GM12878 (cell line): ENCODE measurements around the gene GATA3. TPM values are rescaled to one million over a fixed set of nuclear protein-coding genes. Genes with fewer than 3 reads are reported as not detected.

Source experiments
- ATAC-seq: fragments of 200-7000 bp; cut with Tn5 transposase; 3 replicates; pipeline ENCODE4 v1.9.1; 2020; ENCODE audit warnings: mild to moderate bottlenecking, moderate library complexity
- BruUV-seq: library from RNA; stranded (reverse); fragments of 400-500 nt; replicated peaks from 2 replicates; lab custom pipeline; 2021; lab: Mats Ljungman, UMichigan
- CTCF ChIA-PET: fragments of 300-600 bp; sonication (Branson Sonifier 250); formaldehyde crosslinking; extraction: SDS; loops from one replicate; lab custom pipeline; 2021; ENCODE audit warnings: inconsistent platforms; lab: Yijun Ruan, JAX
- POLR2A ChIA-PET: fragments of 350-600 bp; formaldehyde crosslinking; extraction: SDS; loops from one replicate; lab custom pipeline; 2021; ENCODE audit warnings: inconsistent platforms; lab: Charles Lee
- RAD21 ChIA-PET: fragments of 300-600 bp; sonication (Branson Sonifier 250); formaldehyde crosslinking; loops from one replicate; lab custom pipeline; 2023; ENCODE audit warnings: antibody characterized with exemption; ENCODE audit not compliant: unreplicated experiment; lab: Charles Lee
- SMC1A ChIA-PET: fragments of 300-600 bp; sonication (Branson Sonifier 250); formaldehyde crosslinking; loops from one replicate; lab custom pipeline; 2023; ENCODE audit not compliant: unreplicated experiment, uncharacterized antibody; lab: Charles Lee
- DNase-seq: peaks from one replicate; pipeline ENCODE4 v3.0.0-alpha.2; 2011; ENCODE audit warnings: low read depth, low spot score
- FAIRE-seq: peaks from 3 replicates; lab custom pipeline; 2011; peaks lifted over from hg19 to GRCh38; lab: Jason Lieb, UNC
- H2AFZ ChIP-seq: 2 replicates; pipeline ENCODE4 v1.6.0; 2011; ENCODE audit warnings: low read depth, low read length, control low read depth; ENCODE audit not compliant: control insufficient read depth
- H3K27ac ChIP-seq: 2 replicates; pipeline ENCODE4 v1.5.1; 2011; ENCODE audit warnings: control low read depth; ENCODE audit not compliant: control insufficient read depth, insufficient read depth
- H3K27me3 ChIP-seq, 2 experiments: replicated peaks in 1 of 2; 2 replicates each; pipeline versions ENCODE4 v1.6.0 to v1.6.1; 2011; ENCODE audit warnings: low read length in 1 of 2; ENCODE audit not compliant: control insufficient read depth in 2 of 2, insufficient read depth in 2 of 2
- H3K36me3 ChIP-seq, 2 experiments: 2 replicates each; pipeline ENCODE4 v1.5.1; 2011; ENCODE audit warnings: low read length in 1 of 2; ENCODE audit not compliant: control insufficient read depth in 2 of 2, insufficient read depth in 2 of 2
- H3K4me1 ChIP-seq: 2 replicates; pipeline ENCODE4 v1.6.1; 2011; ENCODE audit warnings: mild to moderate bottlenecking, low read length, moderate library complexity, mixed read lengths; ENCODE audit not compliant: control insufficient read depth, insufficient read depth
- H3K4me2 ChIP-seq: 2 replicates; pipeline ENCODE4 v1.6.0; 2011; ENCODE audit warnings: control low read depth; ENCODE audit not compliant: control insufficient read depth, insufficient read depth
- H3K4me3 ChIP-seq: fragments of 200-600 bp; sonication (generic); 2 replicates; pipeline ENCODE4 v1.5.1; 2016
- H3K79me2 ChIP-seq: 2 replicates; pipeline ENCODE4 v1.6.0; 2011; ENCODE audit warnings: low read length; ENCODE audit not compliant: control insufficient read depth, insufficient read depth
- H3K9ac ChIP-seq: 2 replicates; pipeline ENCODE4 v1.8.0; 2011; ENCODE audit warnings: low read length, control low read depth, mixed read lengths; ENCODE audit not compliant: control insufficient read depth, insufficient read depth
- H3K9me3 ChIP-seq: replicated peaks from 3 replicates; pipeline ENCODE4 v1.5.1; 2011; ENCODE audit warnings: mild to moderate bottlenecking, low read length; ENCODE audit not compliant: control insufficient read depth, insufficient read depth
- H4K20me1 ChIP-seq: 2 replicates; pipeline ENCODE4 v1.6.0; 2011; ENCODE audit not compliant: control insufficient read depth, insufficient read depth
- ATF3 ChIP-seq: IDR thresholded peaks from 2 replicates; pipeline ENCODE4 v1.6.1; 2011; ENCODE audit warnings: low read depth, mild to moderate bottlenecking, low read length, moderate library complexity, borderline replicate concordance; ENCODE audit errors: extremely low read depth
- BMI1 ChIP-seq: fragments of 450-650 bp; IDR thresholded peaks from 2 replicates; pipeline ENCODE4 v1.6.1; 2016; ENCODE audit warnings: mild to moderate bottlenecking, moderate library complexity, borderline replicate concordance
- EZH2 ChIP-seq: IDR thresholded peaks from 2 replicates; pipeline ENCODE4 v1.6.1; 2012; ENCODE audit warnings: low read depth, mild to moderate bottlenecking, control low read depth, inconsistent platforms, low read length, borderline replicate concordance; ENCODE audit not compliant: control insufficient read depth
- FOXM1 ChIP-seq: IDR thresholded peaks from 2 replicates; pipeline ENCODE4 v1.6.1; 2012; ENCODE audit warnings: low read depth, mild to moderate bottlenecking, inconsistent platforms, low read length, moderate library complexity
- GATAD2B ChIP-seq: fragments of 450-650 bp; conservative IDR thresholded peaks from 2 replicates; pipeline ENCODE4 v1.6.1; 2017; ENCODE audit warnings: low read depth, mild to moderate bottlenecking, moderate library complexity
- IKZF1 ChIP-seq: fragments of 450-650 bp; conservative IDR thresholded peaks from 2 replicates; pipeline ENCODE4 v1.6.1; 2017; ENCODE audit warnings: antibody characterized with exemption, mild to moderate bottlenecking
- NFYB ChIP-seq: IDR thresholded peaks from 2 replicates; pipeline ENCODE4 v1.6.1; 2011; ENCODE audit warnings: low read depth, mild to moderate bottlenecking, low read length, improper control_type of control experiment, moderate library complexity; ENCODE audit not compliant: insufficient read depth
- NR2F1 ChIP-seq: fragments of 450-650 bp; conservative IDR thresholded peaks from 2 replicates; pipeline ENCODE4 v1.6.1; 2017; ENCODE audit warnings: mild to moderate bottlenecking
- RB1 ChIP-seq: fragments of 450-650 bp; formaldehyde crosslinking; IDR thresholded peaks from 2 replicates; pipeline ENCODE4 v1.6.1; 2017; ENCODE audit warnings: mild to moderate bottlenecking, borderline replicate concordance
- RUNX3 ChIP-seq: IDR thresholded peaks from 2 replicates; pipeline ENCODE4 v1.6.1; 2012; ENCODE audit warnings: low read length, inconsistent platforms
- SIX5 ChIP-seq: IDR thresholded peaks from 2 replicates; pipeline ENCODE4 v1.6.1; 2011; ENCODE audit warnings: mild to moderate bottlenecking, low read depth, low read length, moderate library complexity; ENCODE audit not compliant: severe bottlenecking
- SREBF1 ChIP-seq: IDR thresholded peaks from 2 replicates; pipeline ENCODE4 v1.6.1; 2012; ENCODE audit warnings: mild to moderate bottlenecking, low read length
- WGBS: methylation state at CpG from one replicate; pipeline ENCODE4 v1.1.6; 2016; ENCODE audit warnings: low lambda C conversion rate; ENCODE audit not compliant: insufficient replicate concordance, insufficient coverage; ENCODE audit errors: missing lambda C conversion rate; 5-methylcytosine and 5-hydroxymethylcytosine counted together
- in situ Hi-C: fragments of 300-500 bp; cut with MboI; formaldehyde crosslinking; loops from 9 replicates; pipeline ENCODE4 v1.14.3; 2018; ENCODE audit warnings: mixed read lengths
- intact Hi-C: fragments of 100-400 bp; cut with micrococcal nuclease; formaldehyde crosslinking; loops from one replicate; pipeline ENCODE4 v1.14.2; 2022; ENCODE audit not compliant: unreplicated experiment
- polyA plus RNA-seq, 11 experiments: library from polyadenylated mRNA; depleted of rRNA in 4 of 11; unstranded in 6 of 11; stranded (reverse) in 5 of 11; fragments of >200 nt; fragmentation: Nextera tagmentation in 4 of 11; fragmentation: Illumina TruSeq in 1 of 11; extraction: Ambion mirVana in 4 of 11; extraction: Trizol in 1 of 11; gene quantifications; 1 replicate in 1 of 11; 2 replicates in 10 of 11; pipeline versions ENCODE4 v1.2.1 to v1.2.3, GENCODE V29; 2011 to 2016; ENCODE audit warnings: inconsistent platforms in 2 of 11, missing spikeins in 2 of 11, low read depth in 1 of 11
- total RNA-seq, 4 experiments: library from RNA; depleted of rRNA in 3 of 4; stranded (reverse); fragments of >200 nt in 3 of 4; fragmentation: Illumina TruSeq in 1 of 4; extraction: Trizol in 1 of 4; gene quantifications; 2 replicates each; pipeline versions ENCODE4 v1.2.1 to v1.2.3, GENCODE V29; 2013 to 2021

The GATA3 gene
- total and polyA plus RNA-seq, 10 of the 15 experiments (the other 5 are each of a cell fraction or from before 2014, with no cell fraction given) = 0.08 to 0.80 (median 0.29) TPM

DNA sequence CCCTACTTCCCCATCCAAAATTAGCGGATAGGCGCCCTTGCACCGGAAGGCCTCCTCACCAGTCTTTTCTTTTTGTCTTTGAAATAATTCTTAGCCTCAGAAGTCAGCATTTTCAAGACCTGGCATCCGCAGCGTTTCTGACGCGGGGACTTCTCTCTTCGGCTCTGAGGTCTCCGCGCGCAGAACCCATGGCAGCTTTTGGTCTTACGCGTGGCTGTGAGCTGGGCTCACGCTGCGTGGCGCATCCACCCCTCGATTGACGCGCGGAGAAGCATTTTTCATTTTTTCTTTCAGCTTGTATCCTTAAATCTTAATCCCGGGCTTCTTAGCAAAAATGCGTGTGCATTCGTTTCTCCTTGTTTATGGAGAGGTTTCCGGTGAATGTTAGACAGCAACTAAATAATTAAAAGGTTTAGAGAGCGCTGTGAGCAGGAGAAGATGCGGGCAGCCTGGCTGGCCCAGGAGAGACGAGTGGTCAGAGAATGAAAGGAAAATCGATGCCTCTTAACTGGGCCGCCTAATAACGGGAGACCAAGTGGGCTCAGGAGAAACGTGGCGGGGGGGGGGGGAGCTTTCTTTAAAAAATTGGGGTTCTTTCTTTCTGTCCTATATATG, 2.0 kb upstream of the GATA3 start:
- H3K9ac ChIP-seq = no peak overlapping the region
- TF ChIP-seq EZH2 (0 out of 2 replicates have a peak, but pooled peaks have one; percentile 57), BMI1 (0 out of 2 replicates have a peak, but pooled peaks have one; percentile 23), RUNX3 (no peak), FOXM1 (no peak), GATAD2B (no peak)
- no TSS peak for BruUV-seq
- H3K27me3 ChIP-seq = peaks cover 14 to 17% of the 10 kb centered on the region in 2 experiments
- no peaks in the 10 kb centered on the region for H3K9me3 ChIP-seq
- H3K27ac ChIP-seq = no peak overlapping the region
- H3K4me1 ChIP-seq = peaks cover 11% of the 10 kb centered on the region; the same call in 1 of the 2 replicates
- H2AFZ ChIP-seq = no peak overlapping the region
- ChIA-PET POLR2A (no interaction called here), RAD21 (interaction anchor here (0.6 kb wide), 1 partner anchor 1017 kb away, joined by 3 read pairs; no protein-coding TSS in a partner anchor), CTCF (interaction anchor here (0.5 to 0.9 kb wide), 3 partner anchors 211 to 1157 kb away, joined by 3 read pairs; no protein-coding TSS in a partner anchor), SMC1A (no interaction called here)
- no peaks in the 10 kb centered on the region for H3K36me3 ChIP-seq
- WGBS = 31% methylated on average over 32 of the region's 32 CpGs
- no peaks in the 10 kb centered on the region for H4K20me1 ChIP-seq
- no peak for FAIRE-seq
- H3K79me2 ChIP-seq = no peaks in the 10 kb centered on the region
- intact Hi-C loops (loop anchor here (5.0 to 10.0 kb wide), 4 partner anchors 180 to 1252 kb away; no protein-coding TSS in a partner anchor), in situ Hi-C loops (no loop called here)
- no peak overlapping the region for H3K4me3 ChIP-seq
- no peak overlapping the region for H3K4me2 ChIP-seq
- DNase-seq = no peak
- ATAC-seq = no peak

GRCh38 chr10:8052956-8053445, 1.5 kb upstream of the GATA3 start:
- no peaks in the 10 kb centered on the region for H4K20me1 ChIP-seq
- H3K27ac ChIP-seq = no peak overlapping the region
- H3K79me2 ChIP-seq = no peaks in the 10 kb centered on the region
- intact Hi-C loops (loop anchor here (5.0 to 10.0 kb wide), 4 partner anchors 181 to 1252 kb away; no protein-coding TSS in a partner anchor), in situ Hi-C loops (no loop called here)
- TF ChIP-seq NFYB (no peak), RB1 (0 out of 2 replicates have a peak, but pooled peaks have one; percentile 54), NR2F1 (0 out of 2 replicates have a peak, but pooled peaks have one; percentile 24), SREBF1 (no peak), EZH2 (0 out of 2 replicates have a peak, but pooled peaks have one; percentile 9), BMI1 (0 out of 2 replicates have a peak, but pooled peaks have one; percentile 12), ATF3 (no peak), IKZF1 (0 out of 2 replicates have a peak, but pooled peaks have one; percentile 12), SIX5 (no peak)
- H3K4me1 ChIP-seq = peaks cover 13% of the 10 kb centered on the region; the same call in 1 of the 2 replicates
- SMC1A ChIA-PET = no interaction called here
- H3K4me3 ChIP-seq = no peak overlapping the region
- no peaks in the 10 kb centered on the region for H3K9me3 ChIP-seq
- FAIRE-seq (peak; percentile 41), DNase-seq (no peak), ATAC-seq (no peak)
- H3K4me2 ChIP-seq = no peak overlapping the region
- no TSS peak for BruUV-seq
- H2AFZ ChIP-seq = no peak overlapping the region
- CTCF ChIA-PET = interaction anchor here (0.5 to 0.9 kb wide), 3 partner anchors 210 to 1156 kb away, joined by 3 read pairs; no protein-coding TSS in a partner anchor
- 13% methylated on average over 17 of the region's 17 CpGs for WGBS
- H3K36me3 ChIP-seq = no peaks in the 10 kb centered on the region
- H3K9ac ChIP-seq = no peak overlapping the region
- POLR2A ChIA-PET = no interaction called here
- RAD21 ChIA-PET = no interaction called here
- H3K27me3 ChIP-seq = peaks cover 13% of the 10 kb centered on the region in 2 experiments
